ENCODE results near the gene MAP2K3. TPM values are rescaled to one million over a fixed set of nuclear protein-coding genes. Genes with fewer than 3 reads are reported as not detected.

MAP2K3 gene
- total and polyA plus RNA-seq, 2 donors (not counting 1 experiment from before 2014, with no cell fraction given) = 23.8 to 80.9 TPM

- Histone ChIP-seq H3K79me2 (ENCODE audit: control insufficient read depth, insufficient read depth, low read length) (peaks cover 74% of the 10 kb centered on the region), H3K4me2 (ENCODE audit: extremely low read depth, insufficient read depth, low read length) (no peak overlapping the region), H3K9ac (ENCODE audit: insufficient read depth, low read length) (no peak overlapping the region), H3K9me3 (ENCODE audit: control insufficient read depth, insufficient read depth, low read depth, low read length) (no peaks in the 10 kb centered on the region), H3K36me3 (ENCODE audit: control insufficient read depth, insufficient read depth, low read length) (peaks cover 34% of the 10 kb centered on the region), H4K20me1 (ENCODE audit: control insufficient read depth, extremely low read depth, insufficient read depth, low read length) (peaks cover 2% of the 10 kb centered on the region), H3K4me3 (replicated peaks in 1 of 4; ENCODE audit: control extremely low read depth in 1 of 4, insufficient read depth in 1 of 4, low read depth in 3 of 4, low read length in 4 of 4) (no peak overlapping the region), H3K27me3 (ENCODE audit: control insufficient read depth, insufficient read depth, low read length) (no peaks in the 10 kb centered on the region), H3K27ac (ENCODE audit: insufficient read depth, low read length) (no peak overlapping the region), H3K4me1 (ENCODE audit: control insufficient read depth, extremely low read depth, insufficient read depth, low read length) (no peaks in the 10 kb centered on the region), H2AFZ (ENCODE audit: low read length) (no peak overlapping the region)
- TF ChIP-seq CTCF (conservative IDR thresholded peaks at IDR 0.05 in 1 of 2, IDR thresholded peaks at IDR 0.05 in 1 of 2; ENCODE audit: low read depth in 1 of 2, low read length in 2 of 2) (no peak), EZH2 (IDR thresholded peaks at IDR 0.05; ENCODE audit: low read length, missing control alignments) (no peak)
- DNase-seq (ENCODE audit: low read depth in 2 of 2) = no peak
Observed at GRCh38 chr17:21298056-21298982, 13.8 kb downstream of the MAP2K3 start.

- Histone ChIP-seq H3K4me2 (ENCODE audit: extremely low read depth, insufficient read depth, low read length) (no peak overlapping the region), H4K20me1 (ENCODE audit: control insufficient read depth, extremely low read depth, insufficient read depth, low read length) (peaks cover 2% of the 10 kb centered on the region), H3K79me2 (ENCODE audit: control insufficient read depth, insufficient read depth, low read length) (peaks cover 67% of the 10 kb centered on the region)
Observed at GRCh38 chr17:21298983-21299519, 14.5 kb downstream of the MAP2K3 start.

More at GRCh38 chr17:21298983-21299519, 14.5 kb downstream of the MAP2K3 start:
- H3K4me3 ChIP-seq (replicated peaks in 1 of 4; ENCODE audit: control extremely low read depth in 1 of 4, insufficient read depth in 1 of 4, low read depth in 3 of 4, low read length in 4 of 4) = no peak overlapping the region
- no peak overlapping the region for H2AFZ ChIP-seq (ENCODE audit: low read length)
- no peak overlapping the region for H3K27ac ChIP-seq (ENCODE audit: insufficient read depth, low read length)
- no peaks in the 10 kb centered on the region for H3K27me3 ChIP-seq (ENCODE audit: control insufficient read depth, insufficient read depth, low read length)
- H3K36me3 ChIP-seq (ENCODE audit: control insufficient read depth, insufficient read depth, low read length) = peaks cover 35% of the 10 kb centered on the region
- no peak for DNase-seq (ENCODE audit: low read depth in 2 of 2)
- H3K4me1 ChIP-seq (ENCODE audit: control insufficient read depth, extremely low read depth, insufficient read depth, low read length) = no peaks in the 10 kb centered on the region
- no peaks in the 10 kb centered on the region for H3K9me3 ChIP-seq (ENCODE audit: control insufficient read depth, insufficient read depth, low read depth, low read length)
- TF ChIP-seq EZH2 (IDR thresholded peaks at IDR 0.05; ENCODE audit: low read length, missing control alignments) (no peak), CTCF (conservative IDR thresholded peaks at IDR 0.05 in 1 of 2, IDR thresholded peaks at IDR 0.05 in 1 of 2; ENCODE audit: low read depth in 1 of 2, low read length in 2 of 2) (no peak)
- no peak overlapping the region for H3K9ac ChIP-seq (ENCODE audit: insufficient read depth, low read length)
